ENCODE data around the gene FOXP1.

FOXP1 gene

DNA sequence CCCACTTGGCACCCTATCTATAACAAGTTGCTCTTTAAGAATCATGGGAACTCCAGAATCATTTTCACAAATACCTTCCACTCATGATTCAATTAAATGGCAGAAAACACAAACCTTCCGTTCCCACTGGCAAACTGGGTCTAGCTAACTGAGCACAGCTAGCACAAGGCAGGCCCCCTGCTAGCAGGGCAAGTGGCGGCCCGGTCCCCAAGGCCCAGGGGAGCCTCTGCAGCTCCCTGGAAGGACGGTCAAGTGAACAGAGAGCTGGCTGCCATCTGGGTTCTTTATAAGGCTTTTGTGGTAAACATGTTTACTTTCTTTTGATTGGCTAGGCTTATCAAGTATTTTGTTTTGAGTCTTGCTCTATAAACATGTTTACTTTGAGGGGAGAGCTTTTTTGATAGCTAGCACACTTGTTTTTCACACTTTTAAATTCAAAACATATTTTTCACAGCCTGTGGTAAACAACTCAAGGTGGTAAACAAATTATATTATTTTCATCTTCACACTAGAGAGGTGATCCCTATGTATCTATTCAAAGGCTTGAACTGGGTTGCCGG is 81.4 kb downstream of the FOXP1 start:
- Histone ChIP-seq H4K20me1 (ENCODE audit: insufficient read depth, low read length) (no peaks in the 10 kb centered on the region), H3K27ac (ENCODE audit: low read depth, low read length, poor library complexity, severe bottlenecking) (peak overlapping the region; percentile 59), H3K9me3 (ENCODE audit: low read length) (no peaks in the 10 kb centered on the region), H3K36me3 (ENCODE audit: insufficient read depth, low read length) (no peaks in the 10 kb centered on the region; the same call in 1 of the 2 replicates), H2AFZ (ENCODE audit: low read length) (no peak overlapping the region), H3K4me1 (ENCODE audit: insufficient read depth, low read length, severe bottlenecking) (peaks cover 72% of the 10 kb centered on the region), H3F3A (ENCODE audit: insufficient read depth, low read length) (no peaks in the 10 kb centered on the region), H3K27me3 (ENCODE audit: insufficient read depth, low read length) (no peaks in the 10 kb centered on the region), H3K79me2 (ENCODE audit: insufficient read depth, low read length) (peaks cover 66% of the 10 kb centered on the region), H3K9me2 (ENCODE audit: low read depth, low read length) (no peaks in the 10 kb centered on the region), H3K4me3 (ENCODE audit: low read depth, low read length, poor library complexity, severe bottlenecking) (no peak overlapping the region), H3K4me2 (ENCODE audit: low read length) (no peak overlapping the region; the same call in 1 of the 2 replicates), H3K9ac (ENCODE audit: low read length) (no peak overlapping the region; the same call in 1 of the 2 replicates)
- TF ChIP-seq, protein P1, sequence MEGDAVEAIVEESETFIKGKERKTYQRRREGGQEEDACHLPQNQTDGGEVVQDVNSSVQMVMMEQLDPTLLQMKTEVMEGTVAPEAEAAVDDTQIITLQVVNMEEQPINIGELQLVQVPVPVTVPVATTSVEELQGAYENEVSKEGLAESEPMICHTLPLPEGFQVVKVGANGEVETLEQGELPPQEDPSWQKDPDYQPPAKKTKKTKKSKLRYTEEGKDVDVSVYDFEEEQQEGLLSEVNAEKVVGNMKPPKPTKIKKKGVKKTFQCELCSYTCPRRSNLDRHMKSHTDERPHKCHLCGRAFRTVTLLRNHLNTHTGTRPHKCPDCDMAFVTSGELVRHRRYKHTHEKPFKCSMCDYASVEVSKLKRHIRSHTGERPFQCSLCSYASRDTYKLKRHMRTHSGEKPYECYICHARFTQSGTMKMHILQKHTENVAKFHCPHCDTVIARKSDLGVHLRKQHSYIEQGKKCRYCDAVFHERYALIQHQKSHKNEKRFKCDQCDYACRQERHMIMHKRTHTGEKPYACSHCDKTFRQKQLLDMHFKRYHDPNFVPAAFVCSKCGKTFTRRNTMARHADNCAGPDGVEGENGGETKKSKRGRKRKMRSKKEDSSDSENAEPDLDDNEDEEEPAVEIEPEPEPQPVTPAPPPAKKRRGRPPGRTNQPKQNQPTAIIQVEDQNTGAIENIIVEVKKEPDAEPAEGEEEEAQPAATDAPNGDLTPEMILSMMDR (IDR thresholded peaks at IDR 0.05; ENCODE audit: low read length): no peak
- no peak for TF ChIP-seq EZH2 (IDR thresholded peaks at IDR 0.05; ENCODE audit: borderline replicate concordance, low read length)

DNA sequence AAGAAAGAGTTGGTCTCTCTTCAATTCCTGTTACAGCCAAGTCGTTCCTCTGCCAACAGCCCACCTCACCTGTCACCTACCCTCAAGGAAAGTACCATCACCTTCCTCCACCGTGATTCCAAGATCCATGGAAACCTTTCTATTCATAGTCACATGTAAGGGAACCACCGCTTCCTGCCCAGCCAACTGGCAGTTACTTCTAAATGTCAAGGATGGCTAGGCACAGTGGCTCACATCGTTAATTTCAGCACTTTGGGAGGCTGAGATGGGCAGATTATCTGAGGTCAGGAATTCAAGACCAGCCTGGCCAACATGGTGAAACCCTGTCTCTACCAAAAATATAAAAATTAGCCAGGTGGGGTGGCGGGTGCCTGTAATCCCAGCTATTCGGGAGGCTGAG is 82.8 kb downstream of the FOXP1 start:
- Histone ChIP-seq H3F3A (ENCODE audit: insufficient read depth, low read length) (no peaks in the 10 kb centered on the region), H3K4me1 (ENCODE audit: insufficient read depth, low read length, severe bottlenecking) (peaks cover 77% of the 10 kb centered on the region)

DNA sequence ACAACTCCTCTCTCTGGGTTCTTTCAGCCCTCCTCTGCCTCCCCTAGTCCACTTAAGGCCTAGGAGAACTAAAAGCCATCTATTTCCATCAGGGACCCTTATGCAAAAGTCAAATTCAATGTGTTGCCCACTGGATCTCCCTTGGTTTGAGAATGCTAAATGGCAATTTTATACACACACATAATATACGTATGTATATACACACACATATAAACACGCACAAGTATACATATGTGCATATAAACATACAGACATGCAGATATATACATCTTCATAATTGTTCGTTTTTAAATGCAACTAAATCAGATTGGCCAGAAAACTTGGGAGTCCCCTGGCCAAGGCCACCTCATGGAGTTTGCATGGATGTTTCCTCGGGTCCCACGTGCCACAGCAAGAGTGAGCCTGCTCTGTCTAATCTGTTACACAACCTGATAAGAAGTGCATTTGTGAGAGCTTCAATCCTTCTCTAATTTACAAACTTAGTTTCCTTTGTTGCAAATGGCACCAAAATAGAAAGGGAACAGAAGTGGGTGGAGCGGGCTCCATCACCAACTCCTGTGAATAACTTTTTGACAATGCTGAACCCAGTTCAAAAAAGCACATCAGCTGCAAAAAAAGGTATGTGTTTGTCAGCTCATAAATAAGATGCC is 84.2 kb downstream of the FOXP1 start:
- H2AFZ ChIP-seq (ENCODE audit: low read length): no peak overlapping the region
- H4K20me1 ChIP-seq (ENCODE audit: insufficient read depth, low read length): no peaks in the 10 kb centered on the region
- no peaks in the 10 kb centered on the region for H3K27me3 ChIP-seq (ENCODE audit: insufficient read depth, low read length)
- H3F3A ChIP-seq (ENCODE audit: insufficient read depth, low read length): no peaks in the 10 kb centered on the region
- H3K79me2 ChIP-seq (ENCODE audit: insufficient read depth, low read length): peaks cover 67% of the 10 kb centered on the region
- no peaks in the 10 kb centered on the region for H3K9me3 ChIP-seq (ENCODE audit: low read length)
- no peaks in the 10 kb centered on the region for H3K9me2 ChIP-seq (ENCODE audit: low read depth, low read length)
- no peak overlapping the region for H3K4me3 ChIP-seq (ENCODE audit: low read depth, low read length, poor library complexity, severe bottlenecking)
- peaks cover 69% of the 10 kb centered on the region for H3K4me1 ChIP-seq (ENCODE audit: insufficient read depth, low read length, severe bottlenecking)
- peaks cover 16% of the 10 kb centered on the region for H3K36me3 ChIP-seq (ENCODE audit: insufficient read depth, low read length)
- no peak overlapping the region for H3K9ac ChIP-seq (ENCODE audit: low read length)
- no peak overlapping the region for H3K4me2 ChIP-seq (ENCODE audit: low read length)
- TF ChIP-seq EZH2 (IDR thresholded peaks at IDR 0.05; ENCODE audit: borderline replicate concordance, low read length): no peak
- TF ChIP-seq, protein P1 (IDR thresholded peaks at IDR 0.05; ENCODE audit: low read length): no peak
- no peak overlapping the region for H3K27ac ChIP-seq (ENCODE audit: low read depth, low read length, poor library complexity, severe bottlenecking)

More for the DNA sequence above, 82.8 kb downstream of the FOXP1 start:
- Histone ChIP-seq H3K79me2 (ENCODE audit: insufficient read depth, low read length) (peaks cover 68% of the 10 kb centered on the region), H3K9me2 (ENCODE audit: low read depth, low read length) (no peaks in the 10 kb centered on the region), H3K9ac (ENCODE audit: low read length) (no peak overlapping the region), H2AFZ (ENCODE audit: low read length) (no peak overlapping the region), H3K27ac (ENCODE audit: low read depth, low read length, poor library complexity, severe bottlenecking) (peak overlapping the region; percentile 36), H4K20me1 (ENCODE audit: insufficient read depth, low read length) (no peaks in the 10 kb centered on the region), H3K9me3 (ENCODE audit: low read length) (no peaks in the 10 kb centered on the region), H3K4me3 (ENCODE audit: low read depth, low read length, poor library complexity, severe bottlenecking) (no peak overlapping the region), H3K4me2 (ENCODE audit: low read length) (no peak overlapping the region), H3K36me3 (ENCODE audit: insufficient read depth, low read length) (peaks cover 7% of the 10 kb centered on the region; the same call in 1 of the 2 replicates), H3K27me3 (ENCODE audit: insufficient read depth, low read length) (no peaks in the 10 kb centered on the region)
- TF ChIP-seq, protein P1 (IDR thresholded peaks at IDR 0.05; ENCODE audit: low read length): no peak
- TF ChIP-seq EZH2 (IDR thresholded peaks at IDR 0.05; ENCODE audit: borderline replicate concordance, low read length): no peak
